Anterior cingulate cortex (tissue), 58 donors: ENCODE data around the gene CDH13.

Experiments
- DNase-seq, 58 donors: peaks; one replicate each; lab custom pipeline; 2025; lab: John Stamatoyannopoulos, UW

Gene CDH13

DNA sequence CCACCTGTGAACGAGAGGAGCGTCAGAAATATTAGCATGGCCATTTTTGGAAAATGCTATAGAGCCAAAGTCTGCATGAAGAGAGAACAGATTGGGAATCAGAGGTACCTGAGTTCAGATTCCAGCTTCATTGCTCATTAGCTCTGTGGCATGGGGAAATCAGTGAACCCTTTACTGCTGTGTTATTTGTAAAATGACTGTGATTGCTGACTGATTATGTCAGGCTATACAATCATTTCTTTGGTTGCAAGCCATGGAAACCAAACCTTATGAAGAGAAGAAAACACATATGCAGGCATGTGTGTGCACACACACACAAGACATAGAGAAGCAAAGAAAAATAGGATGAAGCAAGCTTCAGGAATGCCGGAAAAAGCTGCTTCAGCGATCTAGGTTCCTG, 1079.6 kb downstream of the CDH13 start:
- no peak for DNase-seq

DNA sequence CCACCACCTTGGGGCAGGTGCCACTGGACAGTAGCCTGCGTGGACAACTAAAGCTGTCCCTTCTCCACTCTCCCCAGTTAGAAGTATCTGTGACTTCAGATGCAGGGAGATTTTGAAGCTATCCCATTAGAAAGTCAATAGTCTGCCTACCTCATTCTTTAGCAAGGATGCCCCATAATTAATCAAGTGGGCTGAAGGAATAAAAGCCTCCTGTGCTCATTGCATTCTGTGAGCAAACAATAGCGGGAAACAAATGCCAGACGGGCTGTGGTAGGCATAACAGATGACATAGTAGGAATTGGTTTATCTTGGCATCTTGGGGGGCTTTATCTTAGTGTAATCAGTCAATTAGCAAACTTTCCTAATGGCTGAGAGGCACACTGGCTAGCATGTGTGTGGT, 1084.3 kb downstream of the CDH13 start:
- DNase-seq, result no peak

- no peak for DNase-seq
Measured at GRCh38 chr16:83713597-83713996, 1086.8 kb downstream of the CDH13 start.

DNA sequence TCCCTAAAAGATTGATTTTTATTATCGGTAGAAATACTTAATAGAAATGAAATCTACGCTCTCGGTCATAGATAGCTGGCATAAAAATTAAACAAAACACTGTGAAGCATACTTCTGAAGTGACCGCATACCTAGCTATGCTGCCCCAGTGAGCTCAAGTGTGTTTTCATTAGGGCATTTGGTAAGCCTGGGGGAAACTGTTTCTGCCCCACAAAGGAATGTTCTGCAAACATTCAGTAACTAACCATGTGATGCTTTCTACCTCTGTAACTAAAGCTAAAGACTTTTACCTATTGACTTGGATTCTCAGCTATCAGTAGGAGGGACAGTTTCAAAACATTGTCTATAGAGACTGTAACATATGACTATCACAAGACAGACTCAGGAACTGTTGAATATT, 1087.5 kb downstream of the CDH13 start:
- no peak for DNase-seq

GRCh38 chr16:83715217-83715920, 1088.6 kb downstream of the CDH13 start:
- DNase-seq, result no peak

- DNase-seq, result no peak
Measured at GRCh38 chr16:83717308-83717707, 1090.5 kb downstream of the CDH13 start.

GRCh38 chr16:83717814-83718213, 1091.0 kb downstream of the CDH13 start:
- DNase-seq, result peak in 20 of 58 donors; percentile 2 to 55 (median 11)

DNA sequence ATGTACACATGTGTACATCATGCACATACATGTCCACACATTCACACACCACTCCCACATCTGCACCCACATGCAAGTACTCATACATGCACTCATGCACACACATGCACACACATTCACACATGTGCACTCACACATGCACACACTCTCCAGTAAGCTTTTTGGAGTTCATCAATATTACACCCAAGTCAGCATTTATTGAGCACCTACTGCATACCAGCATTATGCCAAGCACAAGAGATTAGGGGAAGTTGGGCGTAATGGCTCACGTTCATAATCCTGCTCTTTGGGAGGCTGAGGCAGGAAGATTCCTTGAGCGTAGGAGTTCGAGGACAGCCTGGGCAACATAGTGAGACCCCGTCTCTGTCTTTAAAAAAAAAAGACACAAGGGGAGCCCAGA, 1093.4 kb downstream of the CDH13 start:
- DNase-seq, result no peak

- no peak for DNase-seq
Measured at GRCh38 chr16:83720981-83721380, 1094.2 kb downstream of the CDH13 start.

- DNase-seq, result no peak
Measured at GRCh38 chr16:83721676-83722075, 1094.9 kb downstream of the CDH13 start.

DNA sequence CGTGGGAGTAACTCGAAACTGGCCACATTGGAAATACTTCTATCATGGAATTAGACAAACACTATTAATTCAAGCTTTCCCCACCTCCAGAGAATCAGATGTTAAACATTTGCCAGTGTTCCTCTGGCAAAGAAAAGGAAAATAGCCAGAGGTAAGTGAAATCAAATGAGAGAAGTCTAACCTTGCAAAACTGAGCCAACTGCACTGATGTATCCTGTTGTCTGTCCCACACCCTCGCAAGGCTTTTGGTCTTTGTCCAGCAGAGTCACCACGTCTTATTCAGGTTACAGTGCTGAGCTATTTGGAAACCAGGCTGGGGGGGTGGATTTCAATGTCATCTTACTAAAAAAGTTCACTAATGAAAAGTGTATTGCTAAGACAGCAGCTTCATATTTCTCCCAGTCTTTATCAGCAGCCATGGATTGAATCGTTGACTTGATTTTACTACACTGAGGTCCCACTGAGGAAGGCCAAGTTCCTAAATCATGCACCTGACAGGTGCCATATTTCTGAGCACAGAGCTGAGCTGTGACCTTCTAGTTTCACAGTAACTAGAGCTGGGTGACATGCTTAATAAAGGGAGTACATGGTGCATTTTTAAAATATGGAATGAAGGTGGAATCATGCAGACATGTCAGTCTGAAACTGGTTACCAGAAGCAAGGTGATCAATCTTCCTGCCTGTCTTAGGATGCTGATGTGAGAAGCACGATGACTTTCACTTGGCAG, 1095.9 kb downstream of the CDH13 start:
- DNase-seq, result no peak

DNA sequence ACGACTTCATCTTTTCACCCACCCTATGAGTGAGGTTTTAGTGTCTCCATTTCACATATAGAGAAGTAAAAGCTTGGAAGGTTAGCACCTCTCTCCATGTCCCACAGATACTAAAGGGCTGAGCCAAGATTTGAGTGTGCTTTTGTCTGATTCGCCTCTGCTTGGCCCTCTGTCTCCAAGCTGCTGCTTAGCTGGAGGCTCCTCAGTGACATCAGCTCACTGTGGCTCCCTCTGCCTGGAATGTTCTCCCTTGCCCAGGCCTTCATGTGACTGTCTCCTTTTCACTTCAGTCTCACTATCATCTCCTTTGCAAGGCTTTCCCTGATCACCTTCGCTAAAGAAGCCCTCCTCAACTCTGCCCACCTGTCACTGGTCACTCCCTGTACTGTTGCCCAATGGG, 1096.5 kb downstream of the CDH13 start:
- DNase-seq, result no peak

- DNase-seq, result no peak
Measured at GRCh38 chr16:83723901-83724300, 1097.1 kb downstream of the CDH13 start.

DNA sequence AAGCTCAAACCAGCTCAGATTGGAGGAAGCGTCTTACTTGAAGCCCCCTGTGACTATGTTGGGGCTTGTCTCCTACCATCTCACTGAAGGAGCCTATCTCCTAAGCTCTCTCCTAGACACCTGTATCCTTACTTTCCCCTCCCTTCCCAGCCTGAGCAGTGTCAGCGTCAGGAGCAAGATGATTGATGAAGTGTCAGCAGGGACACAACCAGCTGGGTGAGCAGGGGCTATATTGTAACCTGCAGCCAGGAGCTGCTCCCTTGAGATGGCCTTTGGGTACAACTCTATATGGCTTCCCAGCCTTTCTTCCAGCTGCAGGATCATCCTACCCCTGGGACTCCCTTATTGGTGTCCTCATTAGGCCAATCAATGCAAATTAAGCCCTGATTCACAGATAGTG, 1097.8 kb downstream of the CDH13 start:
- no peak for DNase-seq

- DNase-seq, result no peak
Measured at GRCh38 chr16:83725313-83725712, 1098.5 kb downstream of the CDH13 start.

- DNase-seq, result no peak
Measured at GRCh38 chr16:83727018-83727417, 1100.2 kb downstream of the CDH13 start.

- DNase-seq, result no peak
Measured at GRCh38 chr16:83727751-83728352, 1101.1 kb downstream of the CDH13 start.

DNA sequence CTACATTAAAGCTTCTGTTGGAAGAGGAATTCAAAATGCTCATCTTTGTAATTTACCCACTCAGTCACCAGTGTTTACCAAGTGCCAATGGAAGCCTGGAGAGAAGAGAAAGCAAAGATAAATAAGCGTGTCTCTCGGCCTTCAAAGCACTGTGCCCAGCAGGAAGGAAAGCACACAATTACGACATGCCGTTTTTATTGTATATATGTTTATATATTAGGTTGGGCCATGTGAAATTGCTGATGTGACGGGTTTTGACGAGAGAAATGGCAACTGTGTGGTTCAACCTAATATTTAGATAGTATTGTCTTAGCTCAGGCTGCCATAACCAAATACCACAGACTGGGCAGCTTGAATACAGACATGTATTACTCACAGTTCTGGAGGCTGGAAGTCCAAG, 1101.7 kb downstream of the CDH13 start:
- no peak for DNase-seq

DNA sequence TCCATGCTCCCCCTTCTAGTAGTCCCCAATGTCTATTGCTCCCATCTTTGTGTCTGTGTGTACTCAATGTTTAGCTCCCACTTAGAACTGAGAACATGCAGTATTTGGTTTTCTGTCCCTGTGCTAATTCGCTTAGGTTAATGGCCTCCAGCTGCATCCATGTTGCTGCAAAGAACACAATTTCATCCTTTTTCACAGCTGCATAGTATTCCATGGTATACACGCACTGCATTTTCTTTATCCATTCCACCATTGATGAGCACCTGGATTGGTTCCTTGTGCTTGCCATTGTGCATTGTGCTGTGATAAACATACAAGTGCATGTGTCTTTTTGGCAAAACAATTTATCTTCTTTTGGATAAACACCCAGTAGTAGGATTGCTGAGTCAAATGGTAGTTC, 1104.0 kb downstream of the CDH13 start:
- no peak for DNase-seq

DNA sequence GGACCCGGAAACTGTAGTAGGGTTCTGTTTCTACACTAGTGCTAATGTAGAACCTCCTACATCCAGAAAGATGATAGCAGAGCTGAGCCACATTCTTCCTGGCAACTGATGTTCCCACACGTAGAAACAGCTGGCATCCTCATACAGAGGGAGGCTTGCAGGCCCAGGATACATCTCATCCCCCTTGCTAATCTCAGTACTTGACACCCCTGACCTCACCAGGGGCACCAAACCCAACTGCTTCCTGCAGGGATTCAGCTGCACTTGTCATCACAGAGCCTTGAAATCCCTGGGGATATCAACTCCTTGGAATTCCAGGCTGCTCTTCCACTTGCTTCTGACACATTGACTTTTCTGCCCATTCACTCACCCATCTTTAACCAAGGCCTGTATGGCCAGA, 1105.8 kb downstream of the CDH13 start:
- no peak for DNase-seq

- DNase-seq, result peak in 1 of 58 donors; percentile 8
Measured at GRCh38 chr16:83733301-83733700, 1106.5 kb downstream of the CDH13 start.

DNA sequence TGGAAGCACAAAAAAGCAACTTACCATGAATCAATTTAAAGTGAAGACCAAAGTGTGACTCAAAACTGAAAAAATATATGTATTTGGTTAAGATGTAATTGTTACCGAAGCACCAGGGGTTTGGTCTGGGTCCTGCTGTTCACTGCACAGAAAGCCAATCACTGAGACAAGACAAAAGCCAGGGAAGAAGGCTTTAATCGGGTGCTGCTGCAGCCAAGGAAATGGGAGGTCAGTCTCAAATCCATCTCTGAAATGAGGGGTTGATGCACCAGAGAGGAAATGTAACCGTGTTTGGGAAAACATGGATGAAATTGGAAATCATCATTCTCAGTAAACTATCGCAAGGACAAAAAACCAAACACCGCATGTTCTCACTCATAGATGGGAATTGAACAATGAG, 1107.4 kb downstream of the CDH13 start:
- no peak for DNase-seq
